Adipocyte (in vitro differentiated cells): ENCODE results near the gene DNMBP.

Experiments used
- DNase-seq: peaks from one replicate; pipeline ENCODE4 v3.0.0-alpha.2; 2015; ENCODE audit warnings: low read depth
- H3K27me3 ChIP-seq: replicated peaks from 2 replicates; pipeline ENCODE4 v1.7.0; 2013; ENCODE audit warnings: mild to moderate bottlenecking, low read length, moderate library complexity; ENCODE audit not compliant: control insufficient read depth, insufficient read depth
- H3K36me3 ChIP-seq: 2 replicates; pipeline ENCODE4 v1.7.0; 2013; ENCODE audit warnings: low read length, mild to moderate bottlenecking, moderate library complexity; ENCODE audit not compliant: control insufficient read depth, insufficient read depth, severe bottlenecking
- H3K4me1 ChIP-seq: 2 replicates; pipeline ENCODE4 v1.7.0; 2013; ENCODE audit warnings: mild to moderate bottlenecking, low read length, moderate library complexity; ENCODE audit not compliant: control insufficient read depth, insufficient read depth
- H3K4me3 ChIP-seq: 2 replicates; pipeline ENCODE4 v1.7.0; 2013; ENCODE audit warnings: mild to moderate bottlenecking, low read length, moderate library complexity
- H3K9ac ChIP-seq: 2 replicates; pipeline ENCODE4 v1.7.0; 2013; ENCODE audit warnings: mild to moderate bottlenecking, low read length, moderate library complexity
- H3K9me3 ChIP-seq: 2 replicates; pipeline ENCODE4 v1.7.0; 2013; ENCODE audit warnings: mild to moderate bottlenecking, low read length, moderate library complexity; ENCODE audit not compliant: control insufficient read depth

The DNMBP gene

GRCh38 chr10:99894613-99895012, 115.1 kb downstream of the DNMBP start:
- Histone ChIP-seq H3K4me3 (no peak overlapping the region), H3K4me1 (peaks cover 12% of the 10 kb centered on the region), H3K27me3 (no peaks in the 10 kb centered on the region), H3K36me3 (peaks cover 85% of the 10 kb centered on the region), H3K9ac (no peak overlapping the region), H3K9me3 (no peaks in the 10 kb centered on the region)
- no peak for DNase-seq

GRCh38 chr10:99888622-99889021, 121.1 kb downstream of the DNMBP start:
- Histone ChIP-seq H3K4me1 (peaks cover 19% of the 10 kb centered on the region), H3K27me3 (no peaks in the 10 kb centered on the region), H3K4me3 (no peak overlapping the region), H3K9me3 (no peaks in the 10 kb centered on the region), H3K36me3 (peaks cover 75% of the 10 kb centered on the region), H3K9ac (no peak overlapping the region)
- DNase-seq, result peak; percentile 54

GRCh38 chr10:99883523-99883922, 126.2 kb downstream of the DNMBP start:
- H3K27me3 ChIP-seq, result no peaks in the 10 kb centered on the region
- no peak overlapping the region for H3K9ac ChIP-seq
- peaks cover 5% of the 10 kb centered on the region for H3K4me1 ChIP-seq
- peaks cover 99% of the 10 kb centered on the region for H3K36me3 ChIP-seq
- no peak for DNase-seq
- no peaks in the 10 kb centered on the region for H3K9me3 ChIP-seq
- no peak overlapping the region for H3K4me3 ChIP-seq

GRCh38 chr10:99881371-99881770, 128.4 kb downstream of the DNMBP start:
- H3K4me1 ChIP-seq, result no peaks in the 10 kb centered on the region
- H3K4me3 ChIP-seq, result no peak overlapping the region
- no peaks in the 10 kb centered on the region for H3K9me3 ChIP-seq
- H3K27me3 ChIP-seq, result no peaks in the 10 kb centered on the region
- no peak for DNase-seq
- peaks cover 99% of the 10 kb centered on the region for H3K36me3 ChIP-seq
- H3K9ac ChIP-seq, result no peak overlapping the region

GRCh38 chr10:99880080-99880835, 129.5 kb downstream of the DNMBP start:
- no peaks in the 10 kb centered on the region for H3K27me3 ChIP-seq
- no peak overlapping the region for H3K9ac ChIP-seq
- DNase-seq, result no peak
- peaks cover 99% of the 10 kb centered on the region for H3K36me3 ChIP-seq
- no peak overlapping the region for H3K4me3 ChIP-seq
- H3K4me1 ChIP-seq, result no peaks in the 10 kb centered on the region
- no peaks in the 10 kb centered on the region for H3K9me3 ChIP-seq

GRCh38 chr10:99875473-99875872, 134.3 kb downstream of the DNMBP start:
- Histone ChIP-seq H3K4me1 (peaks cover 5% of the 10 kb centered on the region), H3K27me3 (no peaks in the 10 kb centered on the region), H3K9ac (no peak overlapping the region), H3K36me3 (peaks cover 71% of the 10 kb centered on the region), H3K9me3 (no peaks in the 10 kb centered on the region), H3K4me3 (no peak overlapping the region)
- DNase-seq, result no peak

GRCh38 chr10:99874341-99875085, 135.2 kb downstream of the DNMBP start:
- no peak overlapping the region for H3K9ac ChIP-seq
- H3K9me3 ChIP-seq, result no peaks in the 10 kb centered on the region
- H3K4me3 ChIP-seq, result no peak overlapping the region
- no peaks in the 10 kb centered on the region for H3K27me3 ChIP-seq
- H3K36me3 ChIP-seq, result peaks cover 62% of the 10 kb centered on the region
- no peak for DNase-seq
- peaks cover 5% of the 10 kb centered on the region for H3K4me1 ChIP-seq

GRCh38 chr10:99873846-99874245, 135.9 kb downstream of the DNMBP start:
- H3K9ac ChIP-seq, result no peak overlapping the region
- no peak for DNase-seq
- no peak overlapping the region for H3K4me3 ChIP-seq
- no peaks in the 10 kb centered on the region for H3K27me3 ChIP-seq
- peaks cover 5% of the 10 kb centered on the region for H3K4me1 ChIP-seq
- peaks cover 56% of the 10 kb centered on the region for H3K36me3 ChIP-seq
- no peaks in the 10 kb centered on the region for H3K9me3 ChIP-seq

- DNase-seq, result no peak
- Histone ChIP-seq H3K36me3 (peaks cover 43% of the 10 kb centered on the region), H3K4me1 (peaks cover 5% of the 10 kb centered on the region), H3K27me3 (no peaks in the 10 kb centered on the region), H3K4me3 (no peak overlapping the region), H3K9me3 (no peaks in the 10 kb centered on the region), H3K9ac (no peak overlapping the region)
Measured at GRCh38 chr10:99872367-99873162, 137.2 kb downstream of the DNMBP start.

- Histone ChIP-seq H3K9me3 (no peaks in the 10 kb centered on the region), H3K36me3 (peaks cover 20% of the 10 kb centered on the region), H3K4me1 (peaks cover 5% of the 10 kb centered on the region), H3K27me3 (no peaks in the 10 kb centered on the region), H3K9ac (no peak overlapping the region), H3K4me3 (no peak overlapping the region)
- no peak for DNase-seq
Measured at GRCh38 chr10:99870123-99870730, 139.5 kb downstream of the DNMBP start.
